Urinary bladder (tissue), 4 donors: ENCODE data around the gene DCAF7. TPM values are rescaled to one million over a fixed set of nuclear protein-coding genes. Genes with fewer than 3 reads are reported as not detected.
A peak's percentile ranks its signal among the peaks of the same experiment; 100 is the strongest.

Experiments
- DNase-seq: peaks from one replicate; pipeline ENCODE4 v3.0.0-alpha.2; 2015; ENCODE audit errors: extremely low spot score
- H3K27ac ChIP-seq: one replicate; pipeline ENCODE4 v1.5.1; 2013; ENCODE audit warnings: low read depth, mild to moderate bottlenecking, moderate library complexity
- H3K36me3 ChIP-seq: one replicate; pipeline ENCODE4 v1.6.1; 2013; ENCODE audit warnings: mild to moderate bottlenecking, moderate library complexity; ENCODE audit not compliant: insufficient read depth
- H3K4me1 ChIP-seq: one replicate; pipeline ENCODE4 v1.6.1; 2013; ENCODE audit warnings: mild to moderate bottlenecking, moderate library complexity; ENCODE audit not compliant: insufficient read depth
- H3K4me3 ChIP-seq: one replicate; pipeline ENCODE4 v1.5.1; 2013; ENCODE audit warnings: low read depth, low read length
- WGBS: extraction: QIAGEN DNeasy Blood & Tissue Kit; methylation state at CpG from one replicate; pipeline ENCODE4 v1.1.7; 2013; 5-methylcytosine and 5-hydroxymethylcytosine counted together
- polyA plus RNA-seq: library from polyadenylated mRNA; stranded (reverse); fragments of 200-250 nt; gene quantifications from one replicate; pipeline ENCODE4 v1.2.3, GENCODE V29; 2013
- total RNA-seq: library from RNA; depleted of rRNA; stranded (reverse); fragments of >200 nt; gene quantifications from one replicate; pipeline ENCODE4 v1.2.3, GENCODE V29; 2014
- donor health status: healthy with polysubstance abuse.
- donor health status: healthy.

Gene DCAF7
- total and polyA plus RNA-seq, 2 donors, result 20.9 to 32.9 TPM

DNA sequence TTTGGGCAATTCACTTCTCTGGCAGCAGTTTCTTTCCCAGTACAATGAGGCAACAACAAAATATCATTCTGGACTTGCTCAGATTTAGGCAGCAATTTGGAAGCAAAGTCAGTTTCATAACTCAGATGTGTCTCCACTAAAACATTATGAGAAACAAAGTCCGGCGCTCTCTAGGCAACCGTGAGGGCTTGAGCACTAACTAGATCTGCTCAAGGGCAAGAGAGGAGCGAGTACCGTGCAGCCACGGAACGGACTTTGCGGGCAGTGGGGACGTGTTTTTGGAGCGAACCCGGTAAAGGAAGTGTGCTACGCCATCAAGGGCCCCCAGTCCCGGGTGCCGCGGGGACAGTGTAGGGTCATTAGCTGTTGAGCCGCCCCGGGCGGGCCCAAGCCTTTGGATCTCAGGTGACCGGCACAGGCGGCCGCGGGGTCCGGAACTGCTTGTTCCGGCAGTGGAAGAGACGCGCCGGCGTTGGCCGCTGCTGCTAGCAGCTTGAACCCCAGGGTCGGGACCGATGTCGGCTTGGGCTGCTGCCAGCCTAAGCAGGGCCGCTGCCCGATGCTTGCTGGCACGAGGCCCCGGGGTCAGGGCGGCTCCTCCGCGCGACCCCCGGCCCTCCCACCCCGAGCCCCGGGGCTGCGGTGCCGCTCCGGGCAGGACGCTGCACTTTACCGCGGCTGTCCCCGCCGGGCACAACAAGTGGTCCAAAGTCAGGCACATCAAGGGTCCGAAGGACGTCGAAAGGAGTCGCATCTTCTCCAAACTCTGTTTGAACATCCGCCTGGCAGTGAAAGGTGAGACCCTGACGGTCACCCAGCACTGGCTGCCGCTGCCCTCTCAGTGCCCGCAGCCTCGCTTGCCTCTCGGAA is 50.5 kb downstream of the DCAF7 start, which contains the start of gene TACO1:
TSS of gene TACO1 (plus strand) at position 327 of the 870 bp plus-strand sequence. CDS start at position 516, 189 bp downstream.
- Histone ChIP-seq H3K4me1 (no peaks in the 10 kb centered on the region), H3K36me3 (peaks cover 3% of the 10 kb centered on the region), H3K27ac (peak within 1 kb of the TSS; percentile 91), H3K4me3 (peak within 1 kb of the TSS; percentile 97)
- no peak for DNase-seq
- WGBS, result under 1% methylated on average over 61 of the region's 61 CpGs

DNA sequence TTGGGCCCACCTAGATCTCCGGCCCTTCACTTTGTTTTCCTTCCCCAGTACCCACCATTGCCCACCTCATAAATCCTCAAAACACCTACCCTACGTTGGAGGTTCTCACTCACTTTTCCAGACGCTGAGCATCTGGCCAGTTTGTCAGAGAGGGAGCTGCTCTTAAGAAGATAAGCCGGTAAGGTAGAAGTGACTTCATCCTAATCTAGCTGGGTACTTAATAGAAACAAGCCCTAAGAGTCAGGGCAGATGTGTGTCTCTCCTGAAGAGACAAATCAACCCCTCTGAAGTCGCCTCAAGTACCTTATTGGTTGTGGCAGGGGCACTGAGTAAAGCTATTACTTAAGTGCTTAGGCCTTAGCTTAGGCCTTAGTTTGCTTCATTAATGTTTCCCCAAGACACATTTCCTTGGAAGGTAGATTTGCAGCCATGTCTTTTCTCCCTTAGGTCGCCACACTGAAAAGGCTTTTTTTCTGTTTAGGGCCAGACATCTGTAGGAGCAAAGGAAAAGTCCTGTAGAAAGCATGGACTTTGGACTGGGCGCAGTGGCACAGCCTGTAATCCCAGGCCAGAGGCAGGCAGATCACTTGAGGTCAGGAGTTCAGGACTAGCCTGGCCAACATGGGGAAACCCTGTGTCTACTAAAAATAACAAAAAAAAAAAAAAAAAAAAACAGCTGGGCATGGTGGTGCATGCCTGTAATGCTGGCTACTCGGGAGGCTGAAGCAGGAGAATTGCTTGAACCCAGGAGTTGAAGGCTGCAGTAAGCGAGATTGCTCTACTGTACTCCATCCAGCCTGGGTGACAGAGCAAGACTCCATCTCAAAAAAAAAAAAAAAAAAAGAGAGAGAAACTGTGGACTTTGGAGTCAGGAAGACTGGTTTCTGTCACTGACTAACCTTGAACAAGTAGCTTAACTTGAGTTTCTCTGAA is 51.4 kb downstream of the DCAF7 start:
- H3K4me3 ChIP-seq, result peak overlapping the region; percentile 97
- H3K27ac ChIP-seq, result peak overlapping the region; percentile 91
- H3K36me3 ChIP-seq, result peaks cover 4% of the 10 kb centered on the region
- DNase-seq, result no peak
- no peaks in the 10 kb centered on the region for H3K4me1 ChIP-seq
- WGBS, result 51% methylated on average over 9 of the region's 9 CpGs

DNA sequence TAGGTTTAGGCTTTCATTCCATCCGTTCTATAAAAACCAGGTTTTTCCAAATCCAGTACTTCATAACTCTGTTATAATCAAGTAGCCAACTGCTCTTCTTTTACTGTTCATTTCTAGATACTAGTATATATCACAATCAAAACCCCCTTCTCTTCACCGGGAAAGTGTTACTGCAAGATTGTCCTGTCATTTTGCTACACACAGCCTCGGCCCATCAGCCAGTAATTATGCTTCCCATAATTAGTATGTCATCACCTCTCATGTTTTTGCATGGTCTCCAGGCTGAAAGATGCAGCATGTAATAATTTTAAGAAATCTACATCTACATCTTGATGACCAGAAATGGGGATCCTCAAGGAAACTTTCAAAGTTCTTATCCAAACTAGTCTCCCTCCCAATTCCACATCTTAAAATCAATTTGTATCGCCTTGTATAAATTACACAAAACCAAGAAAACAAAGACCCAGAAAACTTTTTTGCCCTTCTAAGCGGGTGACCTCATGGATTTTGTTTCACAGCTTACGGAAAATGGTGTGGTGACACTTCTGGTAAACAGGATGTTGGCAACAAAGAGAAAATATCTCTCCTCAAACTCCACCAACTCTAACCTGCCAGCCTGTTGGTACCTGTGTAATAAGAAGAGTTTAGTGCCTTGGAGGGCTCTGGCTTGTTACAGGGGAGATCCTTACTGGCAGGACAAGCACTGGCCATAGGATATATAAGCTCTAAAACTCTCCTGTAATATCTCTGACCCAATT is 59.7 kb downstream of the DCAF7 start:
- H3K36me3 ChIP-seq, result peaks cover 4% of the 10 kb centered on the region
- DNase-seq, result no peak
- no peaks in the 10 kb centered on the region for H3K4me1 ChIP-seq
- H3K27ac ChIP-seq, result no peak overlapping the region
- 87% methylated on average over 6 of the region's 6 CpGs for WGBS
- H3K4me3 ChIP-seq, result no peak overlapping the region

DNA sequence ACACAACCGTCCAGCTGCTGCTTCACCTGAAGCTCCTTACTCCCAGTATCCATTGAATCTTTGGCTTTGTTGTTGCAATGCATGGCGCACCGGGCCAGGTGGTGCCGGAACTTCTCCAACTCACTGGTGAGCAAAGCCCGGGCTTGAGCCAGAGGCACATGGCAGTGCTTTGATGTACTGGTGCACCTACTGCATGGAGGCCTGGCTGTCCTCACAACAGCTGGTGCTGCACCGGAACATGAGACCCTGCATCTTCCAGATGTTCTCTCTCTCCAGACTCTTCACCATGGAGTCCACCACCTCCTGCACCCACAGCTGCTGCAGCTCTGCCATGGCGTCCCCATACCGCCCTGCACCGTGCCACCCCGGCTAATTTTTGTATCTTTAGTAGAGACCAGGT is 60.6 kb downstream of the DCAF7 start:
- no peak for DNase-seq
- Histone ChIP-seq H3K27ac (no peak overlapping the region), H3K4me3 (no peak overlapping the region), H3K36me3 (peaks cover under 1% of the 10 kb centered on the region), H3K4me1 (no peaks in the 10 kb centered on the region)
- 94% methylated on average over 10 of the region's 10 CpGs for WGBS

DNA sequence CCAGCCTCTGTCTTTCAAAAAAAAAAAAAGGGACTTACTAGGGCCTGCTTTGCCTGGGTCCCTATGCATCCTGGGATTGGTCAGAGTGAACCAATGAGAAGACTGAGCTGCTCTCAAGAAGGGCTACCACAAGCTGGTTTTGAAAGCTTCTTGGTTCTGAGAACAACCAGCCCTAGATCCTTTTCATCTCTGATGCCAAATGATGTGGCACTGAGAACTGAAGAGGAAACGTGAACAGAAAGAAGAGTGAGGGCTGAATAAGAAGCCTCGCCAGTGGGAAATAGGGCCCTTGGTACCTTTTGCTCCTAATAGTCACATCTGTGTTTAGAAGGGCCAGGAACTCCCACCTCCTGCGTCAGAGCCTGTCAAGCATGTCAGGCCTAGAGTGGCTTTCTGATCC is 61.1 kb downstream of the DCAF7 start:
- no peak for DNase-seq
- no peak overlapping the region for H3K4me3 ChIP-seq
- H3K36me3 ChIP-seq, result no peaks in the 10 kb centered on the region
- no peaks in the 10 kb centered on the region for H3K4me1 ChIP-seq
- WGBS, result 82% methylated on average over 3 of the region's 3 CpGs
- H3K27ac ChIP-seq, result no peak overlapping the region

DNA sequence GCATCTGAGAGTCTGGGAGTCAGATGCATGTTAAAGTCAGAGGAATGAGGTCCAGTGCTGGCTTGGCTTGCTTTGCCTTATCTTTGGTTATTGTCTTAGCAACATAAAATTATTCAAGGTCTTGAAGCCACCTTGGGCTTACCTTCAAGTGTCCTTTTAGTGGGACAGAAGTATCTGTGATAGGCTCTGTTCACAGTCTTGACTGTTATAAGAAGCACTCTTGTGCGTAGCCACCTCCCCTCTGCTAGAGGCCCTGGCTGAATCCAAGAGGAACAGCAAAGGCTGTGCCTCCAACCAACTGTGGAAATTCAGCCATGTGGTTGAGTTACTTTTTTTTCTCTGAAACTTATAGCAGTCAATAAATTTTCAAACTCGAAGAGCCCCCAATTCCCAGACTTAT is 63.4 kb downstream of the DCAF7 start:
- Histone ChIP-seq H3K4me1 (no peaks in the 10 kb centered on the region), H3K4me3 (no peak overlapping the region), H3K27ac (no peak overlapping the region), H3K36me3 (no peaks in the 10 kb centered on the region)
- 88% methylated on average over 2 of the region's 2 CpGs for WGBS
- DNase-seq, result no peak

DNA sequence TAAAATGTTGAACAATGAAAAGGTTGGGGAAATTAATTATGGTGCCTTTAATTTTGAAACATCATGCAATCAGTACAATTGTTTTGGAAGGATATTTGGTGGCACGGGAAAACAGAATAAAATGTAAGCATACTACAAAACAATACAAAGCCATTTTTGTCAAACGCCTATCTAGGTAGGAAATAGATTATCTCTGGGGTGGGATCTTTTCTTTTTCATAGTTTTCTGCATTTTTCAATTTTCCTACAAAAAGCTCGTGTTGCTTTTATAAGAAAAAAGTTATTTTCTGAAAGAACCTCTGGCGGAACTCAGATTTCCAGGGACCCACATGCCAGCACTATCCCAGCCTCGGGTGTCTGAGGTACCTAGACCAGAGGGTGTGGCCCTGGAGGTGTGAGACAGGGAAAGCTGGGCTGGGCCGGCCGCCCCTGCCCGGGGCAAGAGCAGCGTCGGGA is 71.0 kb downstream of the DCAF7 start:
- WGBS, result 9% methylated on average over 10 of the region's 10 CpGs
- DNase-seq, result no peak
- H3K27ac ChIP-seq, result peak overlapping the region; percentile 76
- no peaks in the 10 kb centered on the region for H3K36me3 ChIP-seq
- H3K4me1 ChIP-seq, result no peaks in the 10 kb centered on the region
- peak overlapping the region; percentile 58 for H3K4me3 ChIP-seq

DNA sequence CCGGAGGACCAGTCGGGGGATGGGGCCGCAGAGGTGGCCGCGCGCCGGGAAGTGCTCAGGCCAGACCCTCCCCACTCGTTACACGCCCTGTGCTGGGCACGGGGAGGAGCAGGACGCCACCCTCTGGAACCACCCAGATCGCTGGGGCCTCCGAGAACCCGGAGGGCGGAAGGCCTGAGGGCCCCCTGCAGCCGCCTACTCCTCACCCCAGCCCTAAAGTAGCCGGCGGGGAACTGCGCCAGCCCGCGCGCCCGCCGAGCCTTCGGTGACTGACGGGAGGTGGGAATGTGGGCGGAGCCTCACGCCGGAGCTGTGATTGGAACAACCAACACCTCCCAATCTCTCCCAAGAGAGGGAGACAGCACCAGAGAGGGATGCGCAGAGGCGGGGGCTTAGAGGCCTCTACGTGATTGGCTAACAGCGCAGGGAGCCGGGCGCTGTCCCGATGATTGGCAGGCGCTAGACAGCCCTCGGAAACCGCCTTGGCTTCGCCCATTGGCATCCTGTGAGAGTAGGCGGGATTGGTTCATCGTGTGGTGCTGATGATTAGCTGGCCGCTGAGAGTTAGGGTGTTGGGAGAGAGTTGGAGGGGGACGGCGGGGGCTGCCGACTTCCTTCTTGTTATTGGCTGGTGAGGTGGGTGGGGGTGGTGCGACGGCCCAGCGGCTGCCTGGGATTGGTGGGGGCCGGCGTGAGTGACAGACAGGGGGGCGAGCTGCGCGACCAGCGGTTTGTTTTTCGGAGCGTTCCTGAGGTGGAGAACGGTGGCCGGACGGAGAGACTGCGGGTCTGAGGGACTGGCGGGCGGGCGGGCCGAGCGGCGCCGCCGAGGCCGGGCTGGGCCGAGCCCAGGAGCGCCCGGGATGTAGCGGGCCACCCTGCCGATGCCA is 71.7 kb downstream of the DCAF7 start, which contains the start of gene MAP3K3:
TSS of gene MAP3K3 (plus strand) at position 734 of the 890 bp plus-strand sequence. CDS start 343 bp downstream, outside the sequence.
- Histone ChIP-seq H3K4me1 (no peaks in the 10 kb centered on the region), H3K4me3 (peak within 1 kb of the TSS; percentile 99), H3K27ac (peak within 1 kb of the TSS; percentile 94), H3K36me3 (no peaks in the 10 kb centered on the region)
- DNase-seq, result peak; percentile 100
- WGBS, result under 1% methylated on average over 75 of the region's 75 CpGs

DNA sequence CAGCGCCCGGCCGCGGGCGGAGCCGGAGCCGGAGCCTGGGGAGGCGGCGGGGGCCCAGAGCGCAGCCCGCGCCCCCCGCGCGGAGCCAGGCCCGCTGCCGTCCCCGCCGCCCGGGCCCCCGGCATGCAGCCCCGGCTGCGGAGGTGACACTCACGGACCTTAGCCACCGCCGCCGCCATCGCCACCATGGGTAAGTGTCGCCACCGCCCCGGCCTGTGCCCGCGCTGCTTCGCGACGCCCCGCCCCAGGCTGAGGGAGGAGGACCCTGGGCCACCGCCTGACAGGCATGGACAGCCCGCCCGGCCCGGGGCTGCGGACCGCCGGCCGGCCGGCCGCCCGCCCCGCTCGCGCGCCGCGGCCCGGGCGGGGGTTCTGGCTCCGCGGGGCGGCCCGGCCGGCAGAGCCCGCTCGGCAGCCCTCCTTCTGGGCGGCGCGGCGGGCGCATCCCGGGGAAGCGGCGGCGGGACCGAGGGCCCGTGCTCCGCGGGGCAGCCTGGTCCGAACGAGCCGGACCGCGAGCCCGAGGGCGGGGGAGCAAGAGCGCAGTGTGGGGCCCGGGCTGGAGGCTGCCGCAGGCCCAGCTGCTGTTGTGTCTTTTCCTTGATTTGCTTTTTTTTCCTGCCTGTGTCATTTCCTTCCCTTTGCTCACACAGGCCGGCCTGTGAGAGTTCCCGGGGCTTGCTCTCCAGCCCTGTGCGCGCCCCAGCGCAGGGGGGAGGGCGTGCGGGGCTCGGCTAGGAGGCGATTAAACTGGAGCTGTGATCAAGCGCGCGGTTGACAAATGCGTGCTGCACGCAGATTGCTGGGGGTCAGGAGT is 72.5 kb downstream of the DCAF7 start:
- Histone ChIP-seq H3K4me3 (peak overlapping the region; percentile 99), H3K27ac (peak overlapping the region; percentile 94), H3K36me3 (no peaks in the 10 kb centered on the region), H3K4me1 (no peaks in the 10 kb centered on the region)
- under 1% methylated on average over 100 of the region's 100 CpGs for WGBS
- DNase-seq, result no peak

DNA sequence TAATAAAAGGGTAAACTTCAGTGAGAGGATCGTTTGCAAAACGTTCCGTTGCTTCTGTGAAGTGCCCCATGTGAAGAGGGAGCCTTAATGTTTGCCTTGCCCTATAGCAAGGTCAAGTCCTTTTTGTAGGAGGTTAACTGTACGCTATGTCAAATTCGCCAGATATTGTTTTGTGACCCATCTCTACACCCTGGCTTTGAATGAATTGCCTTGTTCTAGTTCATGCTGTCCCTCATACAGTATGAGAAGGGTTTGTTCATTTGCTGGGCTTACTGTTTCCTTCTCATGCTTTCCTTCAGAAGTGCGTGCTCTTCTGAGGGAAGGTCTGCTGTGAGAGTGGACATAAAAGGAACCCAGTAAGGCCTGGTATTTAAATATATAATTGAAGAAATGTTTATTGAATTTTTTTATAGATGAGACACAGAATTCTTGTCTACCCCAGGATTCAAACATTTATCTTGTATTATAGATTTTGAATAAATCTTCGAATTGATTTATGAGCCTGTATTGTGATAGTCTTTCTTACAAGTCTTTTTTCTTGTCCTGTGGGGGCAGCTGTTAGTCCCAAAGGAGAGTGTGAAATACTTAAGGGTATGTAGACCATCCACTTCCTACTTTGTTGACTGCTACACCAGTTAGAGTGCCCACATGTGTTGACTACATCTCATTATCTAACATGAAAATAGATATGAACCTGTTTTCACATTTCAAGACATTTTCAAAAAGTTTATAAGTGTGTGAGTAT is 73.7 kb downstream of the DCAF7 start:
- Histone ChIP-seq H3K36me3 (no peaks in the 10 kb centered on the region), H3K4me3 (peak overlapping the region; percentile 99), H3K4me1 (no peaks in the 10 kb centered on the region), H3K27ac (no peak overlapping the region)
- DNase-seq, result no peak
- WGBS, result 42% methylated on average over 7 of the region's 7 CpGs

DNA sequence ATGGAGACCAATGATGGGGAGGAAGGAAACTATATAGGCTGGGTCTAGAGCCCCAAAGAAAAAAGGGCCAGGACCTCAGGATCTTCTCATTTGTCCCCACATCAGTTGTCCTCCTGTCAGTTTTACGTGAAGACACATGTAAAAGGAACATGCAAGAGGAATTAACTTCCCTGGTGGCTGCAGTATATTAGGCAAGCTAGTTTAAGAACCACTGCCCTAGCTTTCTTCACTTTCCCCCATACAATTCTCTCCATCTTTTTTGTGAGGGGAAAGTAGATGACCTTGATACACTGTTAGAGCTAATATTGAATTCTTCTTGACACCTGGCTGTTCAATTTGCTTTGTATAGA is 74.2 kb downstream of the DCAF7 start:
- DNase-seq, result no peak
- Histone ChIP-seq H3K4me3 (no peak overlapping the region), H3K27ac (no peak overlapping the region), H3K36me3 (no peaks in the 10 kb centered on the region), H3K4me1 (no peaks in the 10 kb centered on the region)
- 81% methylated on average over 1 of the region's 1 CpG for WGBS
